ENCODE data around the gene GUCA2B.

Gene GUCA2B

DNA sequence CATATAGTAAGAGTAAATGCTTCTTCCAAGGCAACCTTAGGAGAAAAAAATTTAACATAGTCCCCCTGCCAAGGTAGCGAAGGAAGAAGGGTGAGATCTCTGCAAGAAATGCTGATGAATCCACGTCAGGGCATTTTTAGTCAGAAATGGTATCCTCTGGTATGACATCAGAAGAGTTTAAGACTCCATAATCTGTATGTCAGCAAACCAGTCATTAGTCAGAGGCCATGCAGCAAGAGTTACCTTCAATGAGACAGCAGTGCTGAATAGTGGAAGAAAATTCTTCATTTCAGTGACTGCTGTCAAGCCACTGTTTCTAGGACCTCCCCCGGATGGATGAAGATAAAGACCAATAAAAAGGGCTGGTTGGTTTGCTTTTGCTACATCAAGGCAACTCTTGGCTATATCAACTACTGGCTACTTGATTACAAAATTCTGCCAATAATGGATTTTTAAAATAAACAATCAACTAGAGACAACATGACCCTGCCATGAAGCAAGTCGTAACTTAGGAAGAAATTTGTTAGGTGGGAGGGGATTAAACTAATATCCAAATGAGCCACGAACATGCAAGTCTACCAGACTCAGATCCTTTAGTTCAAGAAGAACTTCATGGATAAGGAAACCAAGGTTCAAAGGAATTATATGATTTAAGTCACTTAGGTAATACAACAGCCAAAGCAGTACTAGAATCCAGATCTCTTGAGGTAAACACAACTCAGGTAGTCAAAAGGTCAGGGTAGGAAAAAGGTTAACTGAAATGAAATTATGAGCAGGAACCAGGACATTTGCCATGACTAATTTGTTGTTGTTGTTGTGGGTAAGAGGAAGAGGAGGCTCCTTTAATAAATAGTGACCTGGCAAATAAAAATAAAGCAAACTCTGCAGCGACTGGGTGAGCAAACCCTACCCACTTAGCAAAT is 37.0 kb downstream of the GUCA2B start:
- Histone ChIP-seq H3K36me3 (ENCODE audit: control insufficient read depth, insufficient read depth, low read length) (peaks cover 39% of the 10 kb centered on the region), H3K27ac (ENCODE audit: low read depth, low read length, severe bottlenecking) (no peak overlapping the region), H3K4me3 (ENCODE audit: extremely low read depth, insufficient read depth, low read length, poor library complexity, severe bottlenecking) (no peak overlapping the region), H3K4me1 (ENCODE audit: control insufficient read depth, insufficient read depth, low read length, poor library complexity, severe bottlenecking) (peaks cover 10% of the 10 kb centered on the region), H3K9me3 (ENCODE audit: control insufficient read depth, low read length) (no peaks in the 10 kb centered on the region)
- WGBS, 2 experiments (ENCODE audit: insufficient coverage in 2 of 2) = 91 to 100% methylated on average over 2 to 3 of the region's 6 CpGs

- Histone ChIP-seq H3K4me3 (ENCODE audit: extremely low read depth, insufficient read depth, low read length, poor library complexity, severe bottlenecking) (no peak overlapping the region), H3K9me3 (ENCODE audit: control insufficient read depth, low read length) (no peaks in the 10 kb centered on the region), H3K27ac (ENCODE audit: low read depth, low read length, severe bottlenecking) (no peak overlapping the region), H3K36me3 (ENCODE audit: control insufficient read depth, insufficient read depth, low read length) (peaks cover 50% of the 10 kb centered on the region), H3K4me1 (ENCODE audit: control insufficient read depth, insufficient read depth, low read length, poor library complexity, severe bottlenecking) (peaks cover 4% of the 10 kb centered on the region)
- WGBS, 2 experiments (ENCODE audit: insufficient coverage in 2 of 2) = 92 to 98% methylated on average over 7 to 8 of the region's 8 CpGs
These were observed 38.1 kb downstream of the GUCA2B start for GRCh38 chr1:42191319-42191718.

DNA sequence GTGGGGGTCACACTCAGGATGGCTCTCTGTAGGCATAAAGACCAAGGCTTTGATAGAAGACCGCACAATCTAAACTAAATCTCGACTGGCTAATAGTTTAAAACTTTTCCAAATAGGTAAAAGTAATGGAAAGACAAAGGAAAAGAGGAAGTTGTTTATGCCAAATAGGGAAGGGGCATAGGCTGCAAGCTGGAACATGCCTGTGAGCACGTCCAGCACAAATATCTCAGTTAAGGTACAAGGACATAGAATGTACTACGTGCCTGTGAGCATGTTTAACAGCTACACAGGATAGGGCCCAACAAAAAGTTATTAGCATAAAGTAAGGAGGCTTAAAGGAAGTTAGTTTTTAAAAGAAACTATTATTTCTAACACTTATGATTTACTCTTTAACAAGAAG is 38.9 kb downstream of the GUCA2B start:
- H3K4me1 ChIP-seq (ENCODE audit: control insufficient read depth, insufficient read depth, low read length, poor library complexity, severe bottlenecking) = no peaks in the 10 kb centered on the region
- 84 to 96% methylated on average over 2 to 3 of the region's 4 CpGs for WGBS, 2 experiments (ENCODE audit: insufficient coverage in 2 of 2)
- no peaks in the 10 kb centered on the region for H3K9me3 ChIP-seq (ENCODE audit: control insufficient read depth, low read length)
- no peak overlapping the region for H3K27ac ChIP-seq (ENCODE audit: low read depth, low read length, severe bottlenecking)
- peaks cover 54% of the 10 kb centered on the region for H3K36me3 ChIP-seq (ENCODE audit: control insufficient read depth, insufficient read depth, low read length)
- no peak overlapping the region for H3K4me3 ChIP-seq (ENCODE audit: extremely low read depth, insufficient read depth, low read length, poor library complexity, severe bottlenecking)

- 100% methylated on average over 1 of the region's 3 CpGs for WGBS, 2 experiments (ENCODE audit: insufficient coverage in 2 of 2)
- Histone ChIP-seq H3K27ac (ENCODE audit: low read depth, low read length, severe bottlenecking) (no peak overlapping the region), H3K9me3 (ENCODE audit: control insufficient read depth, low read length) (no peaks in the 10 kb centered on the region), H3K36me3 (ENCODE audit: control insufficient read depth, insufficient read depth, low read length) (peaks cover 59% of the 10 kb centered on the region), H3K4me1 (ENCODE audit: control insufficient read depth, insufficient read depth, low read length, poor library complexity, severe bottlenecking) (no peaks in the 10 kb centered on the region), H3K4me3 (ENCODE audit: extremely low read depth, insufficient read depth, low read length, poor library complexity, severe bottlenecking) (no peak overlapping the region)
These were observed 42.6 kb downstream of the GUCA2B start for GRCh38 chr1:42195841-42196240.

DNA sequence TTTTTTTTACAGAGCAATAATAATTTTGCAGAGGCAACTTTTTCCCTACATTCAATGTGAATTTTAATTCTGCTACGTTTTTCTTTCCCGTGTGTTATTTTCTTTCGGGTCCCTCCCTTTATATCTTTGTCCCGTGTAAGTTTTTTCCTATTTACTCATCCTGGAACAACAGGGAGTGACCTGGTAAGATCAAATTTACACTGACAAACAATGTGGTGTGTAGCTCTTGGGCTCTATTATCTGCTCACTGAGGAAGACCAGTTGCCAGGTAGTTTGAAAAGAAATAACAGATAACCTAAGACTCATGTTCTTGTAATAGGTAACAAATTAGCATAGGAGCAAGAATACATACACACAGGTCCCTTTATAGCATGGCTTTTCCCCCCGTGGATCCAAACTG is 45.0 kb downstream of the GUCA2B start:
- Histone ChIP-seq H3K4me3 (ENCODE audit: extremely low read depth, insufficient read depth, low read length, poor library complexity, severe bottlenecking) (no peak overlapping the region), H3K36me3 (ENCODE audit: control insufficient read depth, insufficient read depth, low read length) (peaks cover 53% of the 10 kb centered on the region), H3K4me1 (ENCODE audit: control insufficient read depth, insufficient read depth, low read length, poor library complexity, severe bottlenecking) (no peaks in the 10 kb centered on the region), H3K9me3 (ENCODE audit: control insufficient read depth, low read length) (no peaks in the 10 kb centered on the region), H3K27ac (ENCODE audit: low read depth, low read length, severe bottlenecking) (no peak overlapping the region)
- WGBS, 2 experiments (ENCODE audit: insufficient coverage in 2 of 2) = 100% methylated on average over 4 of the region's 5 CpGs

DNA sequence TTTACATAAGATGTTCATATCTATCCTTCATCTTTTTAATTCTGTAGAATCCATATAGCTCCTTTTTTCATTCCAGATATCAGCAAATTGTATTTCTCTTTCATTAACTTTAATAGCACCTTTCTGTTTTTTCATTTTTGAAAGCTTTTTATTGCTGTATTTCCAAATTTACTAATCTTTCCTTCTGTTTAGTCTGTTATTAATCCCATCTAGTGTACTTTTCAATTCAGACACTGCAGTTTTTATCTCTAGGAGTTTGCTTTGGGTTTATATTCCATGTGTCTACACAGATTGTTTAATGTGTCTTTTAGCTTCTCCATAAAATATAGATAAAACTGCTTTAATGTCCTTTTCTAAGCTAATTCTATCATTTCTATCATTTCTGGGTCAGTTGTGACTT is 48.8 kb downstream of the GUCA2B start:
- Histone ChIP-seq H3K9me3 (ENCODE audit: control insufficient read depth, low read length) (no peaks in the 10 kb centered on the region), H3K27ac (ENCODE audit: low read depth, low read length, severe bottlenecking) (no peak overlapping the region), H3K4me1 (ENCODE audit: control insufficient read depth, insufficient read depth, low read length, poor library complexity, severe bottlenecking) (no peaks in the 10 kb centered on the region), H3K36me3 (ENCODE audit: control insufficient read depth, insufficient read depth, low read length) (peaks cover 35% of the 10 kb centered on the region), H3K4me3 (ENCODE audit: extremely low read depth, insufficient read depth, low read length, poor library complexity, severe bottlenecking) (no peak overlapping the region)
